ENCODE results near the gene DNAJA4. TPM values are rescaled to one million over a fixed set of nuclear protein-coding genes. Genes with fewer than 3 reads are reported as not detected.

DNAJA4 gene
- polyA plus RNA-seq, 1 of the 3 experiments (the other 2 are of a cell fraction): 0.03 TPM

DNA sequence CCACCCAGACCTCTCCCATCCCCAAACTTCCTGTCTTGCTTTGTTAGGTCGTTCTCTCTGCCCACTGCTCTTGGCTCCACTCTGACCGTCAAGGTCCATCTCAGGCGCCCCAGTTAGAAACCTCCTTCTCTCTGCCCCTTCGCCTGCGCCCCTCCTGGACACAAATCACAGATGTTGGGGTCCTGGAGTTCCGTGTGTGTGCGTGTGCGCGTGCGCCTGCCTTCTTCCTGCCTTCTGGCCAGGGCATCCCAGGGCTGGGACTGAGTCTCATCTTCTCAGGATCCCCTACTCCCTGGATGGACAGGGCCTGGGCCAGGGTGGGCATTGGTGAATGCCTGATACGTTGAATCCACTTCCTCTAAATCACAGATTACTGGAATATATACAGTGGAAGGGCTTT is 30.9 kb upstream of the DNAJA4 start:
- H3K4me1 ChIP-seq (ENCODE audit: control insufficient read depth in 1 of 2, insufficient read depth in 2 of 2, low read depth in 1 of 2, low read length in 1 of 2): no peaks in the 10 kb centered on the region
- H3K9ac ChIP-seq: no peak overlapping the region
- CTCF ChIA-PET: interaction anchor here (0.6 to 1.3 kb wide), 2 partner anchors 9 to 125 kb away, joined by 3 to 7 read pairs; no protein-coding TSS in a partner anchor

DNA sequence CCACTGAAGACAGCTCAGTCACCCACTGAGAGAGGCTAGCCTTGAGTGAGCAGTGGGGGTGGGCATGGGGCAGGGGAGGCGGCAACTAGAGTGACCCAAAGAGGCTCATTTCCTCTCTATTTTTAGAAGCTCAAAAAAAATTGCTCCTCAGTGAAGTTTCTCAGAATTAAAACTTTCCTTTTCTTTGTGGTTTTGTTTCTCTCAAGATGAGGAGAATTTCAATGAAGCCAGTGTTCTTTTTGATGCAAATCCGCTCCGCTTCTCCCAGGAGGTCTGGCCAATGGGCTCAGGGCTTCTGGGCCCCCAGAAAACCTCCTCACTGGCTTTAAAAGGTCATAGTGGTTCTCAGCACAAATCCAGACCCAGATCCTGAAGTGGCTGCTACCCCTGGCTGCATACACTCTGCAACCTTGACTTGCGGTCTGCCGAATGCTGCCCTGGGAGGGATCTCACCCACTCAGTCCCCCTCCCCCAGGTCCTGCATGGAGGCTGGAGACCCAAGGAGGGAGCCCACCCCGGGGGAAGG is 29.8 kb upstream of the DNAJA4 start, which contains the start of gene ACSBG1:
Gene ACSBG1, minus strand, starts transcription at position 51 of the 526 bp plus-strand sequence. CDS start 64 bp downstream, outside the sequence.
- Histone ChIP-seq H3K27me3 (ENCODE audit: insufficient read depth) (peaks cover 5% of the 10 kb centered on the region; the same call in 1 of the 2 replicates), H3K9me3 (no peaks in the 10 kb centered on the region), H3K36me3 (replicated peaks in 1 of 2; ENCODE audit: control insufficient read depth in 1 of 2, insufficient read depth in 2 of 2, low read length in 1 of 2) (no peaks in the 10 kb centered on the region), H3K9ac (no peak within 1 kb of the TSS), H3K27ac (ENCODE audit: low read depth in 2 of 2, low read length in 1 of 2) (no peak within 1 kb of the TSS), H3K4me1 (ENCODE audit: control insufficient read depth in 1 of 2, insufficient read depth in 2 of 2, low read depth in 1 of 2, low read length in 1 of 2) (no peaks in the 10 kb centered on the region), H3K4me3 (ENCODE audit: low read depth in 2 of 2, low read length in 1 of 2) (no peak within 1 kb of the TSS), H3K9me2 (no peaks in the 10 kb centered on the region), H4K20me1 (ENCODE audit: insufficient read depth) (no peaks in the 10 kb centered on the region), H3K4me2 (no peak within 1 kb of the TSS), H3K79me2 (ENCODE audit: insufficient read depth) (no peaks in the 10 kb centered on the region), H2AFZ (ENCODE audit: low read depth) (no peak within 1 kb of the TSS), H3F3A (replicated peaks; ENCODE audit: insufficient read depth) (no peaks in the 10 kb centered on the region)
- WGBS (ENCODE audit: low lambda C conversion rate): 69% methylated on average over 6 of the region's 6 CpGs
- POLR2A ChIA-PET: no interaction called here
- CTCF ChIA-PET: interaction anchor here (0.8 to 1.3 kb wide), 2 partner anchors 121 to 126 kb away, joined by 3 to 7 read pairs; no protein-coding TSS in a partner anchor
- no peak for DNase-seq
- TF ChIP-seq, protein P1, sequence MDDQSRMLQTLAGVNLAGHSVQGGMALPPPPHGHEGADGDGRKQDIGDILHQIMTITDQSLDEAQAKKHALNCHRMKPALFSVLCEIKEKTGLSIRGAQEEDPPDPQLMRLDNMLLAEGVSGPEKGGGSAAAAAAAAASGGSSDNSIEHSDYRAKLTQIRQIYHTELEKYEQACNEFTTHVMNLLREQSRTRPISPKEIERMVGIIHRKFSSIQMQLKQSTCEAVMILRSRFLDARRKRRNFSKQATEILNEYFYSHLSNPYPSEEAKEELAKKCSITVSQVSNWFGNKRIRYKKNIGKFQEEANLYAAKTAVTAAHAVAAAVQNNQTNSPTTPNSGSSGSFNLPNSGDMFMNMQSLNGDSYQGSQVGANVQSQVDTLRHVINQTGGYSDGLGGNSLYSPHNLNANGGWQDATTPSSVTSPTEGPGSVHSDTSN (IDR thresholded peaks at IDR 0.05): no peak
- TF ChIP-seq IRF3 (IDR thresholded peaks at IDR 0.05; ENCODE audit: low read depth, low read length) (no peak), EZH2phosphoT487 (IDR thresholded peaks at IDR 0.05; ENCODE audit: borderline replicate concordance, low read depth) (no peak), NRF1 (IDR thresholded peaks at IDR 0.05; ENCODE audit: low read depth, low read length) (no peak), RAD21 (IDR thresholded peaks at IDR 0.05; ENCODE audit: low read length) (no peak), YY1 (IDR thresholded peaks at IDR 0.05; ENCODE audit: low read depth) (no peak), MAX (IDR thresholded peaks at IDR 0.05; ENCODE audit: low read depth) (no peak), ELF1 (IDR thresholded peaks at IDR 0.05) (no peak), USF1 (IDR thresholded peaks at IDR 0.05; ENCODE audit: borderline replicate concordance, low read depth) (no peak), JUND (IDR thresholded peaks at IDR 0.05) (no peak), SMC3 (IDR thresholded peaks at IDR 0.05; ENCODE audit: low read depth, low read length) (no peak)

More for the DNA sequence above, 30.9 kb upstream of the DNAJA4 start:
- H4K20me1 ChIP-seq (ENCODE audit: insufficient read depth): no peaks in the 10 kb centered on the region
- 67% methylated on average over 11 of the region's 11 CpGs for WGBS (ENCODE audit: low lambda C conversion rate)
- H3K27ac ChIP-seq (ENCODE audit: low read depth in 2 of 2, low read length in 1 of 2): no peak overlapping the region
- H3K9me3 ChIP-seq: no peaks in the 10 kb centered on the region
- no peaks in the 10 kb centered on the region for H3K36me3 ChIP-seq (replicated peaks in 1 of 2; ENCODE audit: control insufficient read depth in 1 of 2, insufficient read depth in 2 of 2, low read length in 1 of 2)
- POLR2A ChIA-PET: no interaction called here
- no peaks in the 10 kb centered on the region for H3F3A ChIP-seq (replicated peaks; ENCODE audit: insufficient read depth)
- DNase-seq: no peak
- H3K4me3 ChIP-seq (ENCODE audit: low read depth in 2 of 2, low read length in 1 of 2): no peak overlapping the region
- H3K4me2 ChIP-seq: no peak overlapping the region
- no peak for TF ChIP-seq TCF12 (IDR thresholded peaks at IDR 0.05)
- no peak for TF ChIP-seq MEF2A (IDR thresholded peaks at IDR 0.05; ENCODE audit: borderline replicate concordance, low read depth)
- TF ChIP-seq POLR2AphosphoS5 (IDR thresholded peaks at IDR 0.05; ENCODE audit: low read depth, low read length): no peak
- no peak for TF ChIP-seq MAX (IDR thresholded peaks at IDR 0.05; ENCODE audit: low read depth)
- no peak for TF ChIP-seq MXI1 (IDR thresholded peaks at IDR 0.05; ENCODE audit: low read depth, low read length)
- no peak for TF ChIP-seq TEAD4 (IDR thresholded peaks at IDR 0.05; ENCODE audit: borderline replicate concordance, insufficient read depth)
- no peak for TF ChIP-seq NFIC (IDR thresholded peaks at IDR 0.05; ENCODE audit: borderline replicate concordance)
- no peak for TF ChIP-seq GATA2 (CRISPR knock-in tag; IDR thresholded peaks at IDR 0.05)
- TF ChIP-seq IRF3 (IDR thresholded peaks at IDR 0.05; ENCODE audit: low read depth, low read length): no peak
- no peak for TF ChIP-seq ZBTB33 (IDR thresholded peaks at IDR 0.05; ENCODE audit: borderline replicate concordance, low read depth)
- no peaks in the 10 kb centered on the region for H3K9me2 ChIP-seq
- no peak overlapping the region for H2AFZ ChIP-seq (ENCODE audit: low read depth)
- peaks cover 5% of the 10 kb centered on the region; the same call in 1 of the 2 replicates for H3K27me3 ChIP-seq (ENCODE audit: insufficient read depth)
- H3K79me2 ChIP-seq (ENCODE audit: insufficient read depth): no peaks in the 10 kb centered on the region
